Urinary bladder (tissue), 4 donors: Measurements from ENCODE around the gene NEK3. TPM values are rescaled to one million over a fixed set of nuclear protein-coding genes. Genes with fewer than 3 reads are reported as not detected.
"Not testable (repeated sequence)": the region's sequence is repeated elsewhere in the genome, so short reads cannot be mapped to it uniquely, and the experiment has no call there.

Experiments used
- DNase-seq: peaks from one replicate; pipeline ENCODE4 v3.0.0-alpha.2; 2015; ENCODE audit errors: extremely low spot score
- H3K27ac ChIP-seq: one replicate; pipeline ENCODE4 v1.5.1; 2013; ENCODE audit warnings: low read depth, mild to moderate bottlenecking, moderate library complexity
- H3K36me3 ChIP-seq: one replicate; pipeline ENCODE4 v1.6.1; 2013; ENCODE audit warnings: mild to moderate bottlenecking, moderate library complexity; ENCODE audit not compliant: insufficient read depth
- H3K4me1 ChIP-seq: one replicate; pipeline ENCODE4 v1.6.1; 2013; ENCODE audit warnings: mild to moderate bottlenecking, moderate library complexity; ENCODE audit not compliant: insufficient read depth
- H3K4me3 ChIP-seq: one replicate; pipeline ENCODE4 v1.5.1; 2013; ENCODE audit warnings: low read depth, low read length
- WGBS: extraction: QIAGEN DNeasy Blood & Tissue Kit; methylation state at CpG from one replicate; pipeline ENCODE4 v1.1.7; 2013; 5-methylcytosine and 5-hydroxymethylcytosine counted together
- polyA plus RNA-seq: library from polyadenylated mRNA; stranded (reverse); fragments of 200-250 nt; gene quantifications from one replicate; pipeline ENCODE4 v1.2.3, GENCODE V29; 2013
- total RNA-seq: library from RNA; depleted of rRNA; stranded (reverse); fragments of >200 nt; gene quantifications from one replicate; pipeline ENCODE4 v1.2.3, GENCODE V29; 2014
- donor health status: healthy with polysubstance abuse.
- donor health status: healthy.

NEK3 gene, protein sequence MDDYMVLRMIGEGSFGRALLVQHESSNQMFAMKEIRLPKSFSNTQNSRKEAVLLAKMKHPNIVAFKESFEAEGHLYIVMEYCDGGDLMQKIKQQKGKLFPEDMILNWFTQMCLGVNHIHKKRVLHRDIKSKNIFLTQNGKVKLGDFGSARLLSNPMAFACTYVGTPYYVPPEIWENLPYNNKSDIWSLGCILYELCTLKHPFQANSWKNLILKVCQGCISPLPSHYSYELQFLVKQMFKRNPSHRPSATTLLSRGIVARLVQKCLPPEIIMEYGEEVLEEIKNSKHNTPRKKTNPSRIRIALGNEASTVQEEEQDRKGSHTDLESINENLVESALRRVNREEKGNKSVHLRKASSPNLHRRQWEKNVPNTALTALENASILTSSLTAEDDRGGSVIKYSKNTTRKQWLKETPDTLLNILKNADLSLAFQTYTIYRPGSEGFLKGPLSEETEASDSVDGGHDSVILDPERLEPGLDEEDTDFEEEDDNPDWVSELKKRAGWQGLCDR
- total RNA-seq (22.3 TPM), polyA plus RNA-seq (14.2 TPM)

GRCh38 chr13:52159159-52159982 is at the start of gene NEK3:
Gene NEK3 (minus strand): TSS chr13:52159597. CDS start chr13:52156191, 3,406 bp downstream.
- peak; percentile 48 for DNase-seq
- WGBS, result 3% methylated on average over 74 of the region's 74 CpGs
- no peaks in the 10 kb centered on the region for H3K36me3 ChIP-seq
- H3K4me3 ChIP-seq, result peak within 1 kb of the TSS; percentile 97
- H3K27ac ChIP-seq, result peak within 1 kb of the TSS; percentile 86
- no peaks in the 10 kb centered on the region for H3K4me1 ChIP-seq

DNA sequence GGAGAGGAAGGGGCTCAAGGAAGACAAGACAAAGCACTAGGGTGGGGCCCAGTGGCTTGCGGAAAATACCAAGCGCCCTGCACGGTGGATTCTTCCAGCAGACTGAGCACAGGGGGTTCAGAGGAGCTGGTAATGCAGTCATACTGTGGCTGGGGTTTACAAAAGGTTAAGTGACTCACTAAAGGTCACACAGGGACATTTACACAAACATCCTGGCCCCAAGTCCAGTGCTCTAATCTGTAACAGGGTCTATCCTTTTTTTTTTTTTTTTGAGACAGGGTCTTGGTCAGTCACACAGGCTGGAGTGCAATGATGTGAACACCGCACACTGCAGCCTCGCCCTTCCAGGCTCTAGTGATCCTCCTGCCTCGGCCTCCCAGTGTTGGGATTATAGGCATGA is 49.0 kb upstream of the NEK3 start:
- H3K36me3 ChIP-seq, DNase-seq, H3K27ac ChIP-seq, H3K4me3 ChIP-seq, H3K4me1 ChIP-seq: not testable (repeated sequence)
- 79% methylated on average over 6 of the region's 6 CpGs for WGBS

DNA sequence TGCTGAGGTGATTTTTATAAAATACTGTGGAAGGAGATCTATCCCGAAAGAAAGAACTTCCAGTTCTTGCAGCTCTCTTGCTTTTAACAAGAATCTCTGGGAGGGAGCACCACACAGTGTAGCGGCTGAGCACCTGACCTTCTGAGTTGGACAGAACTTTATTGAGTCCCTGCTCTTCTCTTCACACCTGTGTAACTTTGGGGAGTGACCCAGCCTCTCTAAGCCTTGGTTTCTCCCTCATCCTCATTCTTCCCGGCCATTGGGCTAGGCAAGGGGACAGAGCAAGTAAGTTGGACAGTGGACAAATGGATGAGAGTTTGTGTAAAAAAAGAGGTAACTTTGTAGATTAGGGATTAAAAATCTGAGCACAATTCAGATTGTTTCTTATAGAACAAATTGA is 48.5 kb upstream of the NEK3 start:
- WGBS, result 87% methylated on average over 3 of the region's 3 CpGs
- H3K4me3 ChIP-seq, DNase-seq, H3K36me3 ChIP-seq, H3K27ac ChIP-seq, H3K4me1 ChIP-seq: not testable (repeated sequence)

GRCh38 chr13:52207337-52207736 is 47.9 kb upstream of the NEK3 start:
- no CpG with 5 or more reads among the region's 2 CpGs for WGBS
- H3K4me1 ChIP-seq, H3K27ac ChIP-seq, DNase-seq, H3K36me3 ChIP-seq, H3K4me3 ChIP-seq: not testable (repeated sequence)

DNA sequence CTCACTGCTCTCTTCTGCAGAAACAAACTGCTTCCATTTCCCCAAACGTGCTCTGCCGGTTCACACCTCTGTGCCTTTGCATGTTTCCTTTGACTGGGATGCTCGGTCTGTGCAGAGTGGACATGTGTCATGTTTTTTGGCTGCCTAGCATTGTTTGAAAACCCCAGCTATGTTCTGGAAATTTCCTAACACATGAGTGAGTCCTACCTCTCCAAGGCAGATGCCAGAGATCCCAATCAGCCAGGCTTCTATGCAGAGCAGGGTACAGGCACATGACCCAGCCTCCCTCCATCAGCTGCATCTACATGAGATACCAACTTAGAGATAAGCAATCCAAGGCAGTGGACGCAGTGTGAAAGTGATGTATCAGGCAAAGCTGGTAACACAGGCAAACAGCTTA is 45.1 kb upstream of the NEK3 start:
- WGBS, result 62% methylated on average over 4 of the region's 4 CpGs
- not testable (repeated sequence) for DNase-seq, H3K36me3 ChIP-seq, H3K4me1 ChIP-seq, H3K27ac ChIP-seq, H3K4me3 ChIP-seq

DNA sequence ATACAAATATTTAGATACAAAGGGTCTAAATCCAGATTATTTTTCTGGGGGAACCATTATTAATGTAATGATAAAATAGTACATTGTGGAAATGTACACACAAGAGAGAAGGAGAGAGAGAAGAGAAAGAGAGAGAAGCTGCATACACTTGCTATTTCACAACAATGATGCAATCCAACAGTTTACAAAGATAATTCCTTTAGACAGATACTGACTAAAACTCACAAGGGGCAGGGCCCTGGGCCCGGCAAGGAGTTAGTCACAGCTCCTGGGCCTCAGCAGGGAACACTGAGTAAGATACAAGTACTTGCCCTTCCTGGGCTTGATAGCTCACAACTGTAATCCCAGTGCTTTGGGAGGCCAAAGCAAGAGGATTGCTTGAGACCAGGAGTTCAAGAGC is 44.5 kb upstream of the NEK3 start:
- 19% methylated on average over 1 of the region's 1 CpG for WGBS
- DNase-seq, H3K4me3 ChIP-seq, H3K4me1 ChIP-seq, H3K27ac ChIP-seq, H3K36me3 ChIP-seq: not testable (repeated sequence)

GRCh38 chr13:52202506-52202905 is 43.1 kb upstream of the NEK3 start:
- H3K4me1 ChIP-seq, H3K4me3 ChIP-seq, H3K27ac ChIP-seq, H3K36me3 ChIP-seq, DNase-seq: not testable (repeated sequence)
- 45% methylated on average over 7 of the region's 7 CpGs for WGBS

GRCh38 chr13:52201439-52202193 is 42.2 kb upstream of the NEK3 start:
- not testable (repeated sequence) for H3K27ac ChIP-seq, DNase-seq, H3K36me3 ChIP-seq, H3K4me1 ChIP-seq, H3K4me3 ChIP-seq
- 45% methylated on average over 12 of the region's 12 CpGs for WGBS

DNA sequence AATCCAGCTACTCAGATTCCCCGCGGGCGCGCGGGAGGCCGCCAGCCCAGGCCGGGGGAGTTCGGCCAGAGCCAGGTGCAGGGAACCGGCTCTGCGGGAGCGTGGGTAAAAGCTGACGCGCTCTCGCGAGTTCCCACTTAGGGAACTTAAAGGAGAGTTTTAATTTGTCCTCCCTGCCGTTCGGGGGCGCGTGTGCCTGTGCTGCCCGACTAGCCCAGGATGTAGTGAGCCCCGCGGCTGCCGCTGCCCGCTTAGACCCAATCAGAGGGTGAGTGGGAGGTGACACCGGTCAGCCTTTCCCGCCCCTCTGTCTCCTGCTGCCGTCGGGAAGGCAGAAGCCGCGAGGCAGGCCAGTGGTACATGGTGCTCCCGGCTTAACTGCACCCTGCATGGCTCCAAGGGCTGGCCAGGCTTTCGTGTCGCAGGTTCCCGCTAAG is 36.0 kb upstream of the NEK3 start:
- Histone ChIP-seq H3K4me3 (peak overlapping the region; percentile 67), H3K36me3 (no peaks in the 10 kb centered on the region), H3K27ac (no peak overlapping the region), H3K4me1 (no peaks in the 10 kb centered on the region)
- DNase-seq, result peak; percentile 3
- 5% methylated on average over 34 of the region's 34 CpGs for WGBS

DNA sequence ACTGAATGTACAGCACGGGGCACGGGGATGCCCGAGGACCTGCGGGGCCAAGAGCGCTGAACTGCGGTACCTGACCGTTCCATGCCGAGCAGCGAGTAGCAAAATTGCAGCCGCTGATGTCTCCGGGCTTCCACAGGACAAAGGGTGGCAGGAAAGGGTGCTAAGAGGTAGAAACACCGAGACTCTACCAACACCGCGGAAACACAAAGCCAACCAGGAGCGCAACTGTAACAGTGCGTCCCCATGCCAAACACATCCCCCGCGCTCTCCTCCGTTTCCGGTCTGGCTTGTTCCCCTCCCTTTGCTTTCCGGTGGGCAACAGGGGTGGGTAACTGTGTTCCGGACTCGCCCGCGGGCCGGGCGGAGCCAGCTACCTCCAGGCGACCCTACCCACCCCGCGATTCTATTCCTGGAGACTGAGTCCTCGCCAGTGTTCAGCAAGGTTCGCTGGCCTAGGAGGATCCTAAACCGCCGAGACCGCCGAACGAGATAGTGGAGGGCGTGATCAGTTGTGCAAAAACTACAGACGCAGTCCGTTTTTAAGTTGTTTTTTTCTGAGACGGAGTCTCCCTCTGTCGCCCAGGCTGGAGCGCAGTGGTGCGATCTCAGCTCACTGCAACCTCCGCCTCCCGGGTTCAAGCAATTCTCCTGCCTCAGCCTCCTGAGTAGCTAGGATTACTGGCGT is 34.9 kb upstream of the NEK3 start:
- under 1% methylated on average over 47 of the region's 47 CpGs for WGBS
- H3K4me3 ChIP-seq, result peak overlapping the region; percentile 67
- H3K36me3 ChIP-seq, result no peaks in the 10 kb centered on the region
- H3K27ac ChIP-seq, result peak overlapping the region; percentile 84
- peak; percentile 77 for DNase-seq
- H3K4me1 ChIP-seq, result no peaks in the 10 kb centered on the region

GRCh38 chr13:52193587-52194183 is 34.3 kb upstream of the NEK3 start:
- WGBS, result 2% methylated on average over 14 of the region's 14 CpGs
- H3K4me3 ChIP-seq, result peak overlapping the region; percentile 67
- not testable (repeated sequence) for H3K27ac ChIP-seq, DNase-seq, H3K36me3 ChIP-seq, H3K4me1 ChIP-seq

DNA sequence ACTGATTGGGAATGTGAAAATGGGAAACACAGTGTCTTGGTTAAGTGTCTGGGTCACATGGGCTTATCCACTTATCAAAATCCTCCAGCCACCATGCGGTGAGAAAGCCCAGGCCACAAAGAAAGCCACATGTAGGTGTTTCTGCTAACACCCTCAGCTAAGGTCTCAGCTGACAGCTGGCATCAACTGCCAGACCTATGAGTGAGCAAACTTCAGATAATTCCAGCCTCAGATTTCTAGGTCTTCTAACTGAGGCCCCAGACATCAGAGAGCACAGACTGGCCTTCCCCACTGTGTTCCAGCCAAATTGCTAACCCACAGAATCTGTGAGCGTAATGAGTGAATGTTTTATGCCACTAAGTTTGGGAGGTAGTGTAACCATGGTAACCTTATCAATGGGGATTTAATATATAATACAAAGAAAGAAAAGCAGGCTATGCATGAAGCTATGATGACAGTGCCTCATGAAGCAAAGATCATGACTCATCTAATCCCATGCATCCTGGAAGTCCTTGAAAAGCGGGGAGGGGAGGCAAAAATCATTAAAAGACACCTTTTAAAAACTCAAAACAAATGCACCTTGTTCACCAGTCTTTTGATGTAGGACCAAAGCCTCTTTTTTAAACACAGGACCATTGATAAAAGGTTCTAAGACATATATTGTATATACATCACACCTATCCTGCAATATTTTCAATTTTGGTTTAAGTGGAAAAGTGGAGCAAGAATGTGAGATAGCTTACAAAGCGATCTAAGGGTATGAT is 28.2 kb upstream of the NEK3 start:
- not testable (repeated sequence) for H3K4me1 ChIP-seq, DNase-seq, H3K36me3 ChIP-seq, H3K4me3 ChIP-seq, H3K27ac ChIP-seq
- WGBS, result 57% methylated on average over 4 of the region's 4 CpGs
